HG03066 (cell line): Measurements from ENCODE around the gene DCHS2.

Experiments
- ATAC-seq: cut with Tn5 transposase; IDR thresholded peaks from one replicate; pipeline ENCODE4 v1.9.1; 2021; ENCODE audit warnings: low read depth; ENCODE audit not compliant: unreplicated experiment

DCHS2 gene

GRCh38 chr4:154456240-154456639 is 35.4 kb downstream of the DCHS2 start:
- no peak for ATAC-seq

GRCh38 chr4:154455111-154455510 is 36.5 kb downstream of the DCHS2 start:
- no peak for ATAC-seq

- ATAC-seq = no peak
These were observed 36.9 kb downstream of the DCHS2 start for GRCh38 chr4:154454710-154455109.

DNA sequence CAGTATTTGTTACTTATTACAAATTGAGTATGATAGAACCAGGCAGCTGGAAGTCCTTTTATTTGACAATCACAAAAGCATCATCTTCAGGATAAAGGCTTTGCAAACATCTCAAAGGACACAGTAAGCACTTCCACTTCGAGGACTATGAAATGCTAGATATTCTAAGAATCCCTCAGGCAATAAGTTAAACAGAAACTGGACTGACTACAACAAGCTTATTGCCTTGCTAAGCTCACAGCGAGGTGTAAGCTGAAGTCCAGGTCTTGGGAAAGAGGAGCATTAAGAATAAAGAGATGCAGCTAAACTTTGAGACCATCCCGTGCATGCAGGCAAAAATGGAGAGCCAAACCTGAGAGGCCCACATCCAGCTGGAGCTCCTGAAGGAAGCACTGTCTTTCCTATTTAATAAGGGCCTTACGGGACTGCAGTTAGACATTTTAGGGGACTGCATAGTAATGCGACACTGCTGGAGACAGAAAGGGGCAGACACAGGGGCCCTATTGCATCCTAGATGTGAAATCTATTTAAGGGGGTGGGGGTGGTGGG is 38.7 kb downstream of the DCHS2 start:
- no peak for ATAC-seq

DNA sequence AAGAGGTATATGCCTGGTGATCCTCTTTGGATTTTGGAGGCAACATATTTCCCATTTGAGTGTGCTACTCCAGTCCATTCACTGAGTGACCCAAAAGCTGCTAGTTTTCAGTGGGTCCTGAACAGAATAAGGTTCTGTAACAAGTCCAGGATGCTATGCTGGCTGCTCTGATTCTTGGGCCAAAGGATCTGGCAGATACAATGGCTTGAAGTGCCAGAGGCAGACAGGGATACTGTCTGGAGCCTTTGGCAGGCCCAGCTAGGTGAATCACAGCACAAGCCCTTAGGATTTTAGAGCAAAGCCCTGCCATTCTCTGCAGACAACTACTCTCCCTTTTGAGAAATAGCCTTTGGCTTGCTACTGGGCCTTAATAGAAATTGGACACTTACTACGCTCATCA is 40.6 kb downstream of the DCHS2 start:
- ATAC-seq = no peak

DNA sequence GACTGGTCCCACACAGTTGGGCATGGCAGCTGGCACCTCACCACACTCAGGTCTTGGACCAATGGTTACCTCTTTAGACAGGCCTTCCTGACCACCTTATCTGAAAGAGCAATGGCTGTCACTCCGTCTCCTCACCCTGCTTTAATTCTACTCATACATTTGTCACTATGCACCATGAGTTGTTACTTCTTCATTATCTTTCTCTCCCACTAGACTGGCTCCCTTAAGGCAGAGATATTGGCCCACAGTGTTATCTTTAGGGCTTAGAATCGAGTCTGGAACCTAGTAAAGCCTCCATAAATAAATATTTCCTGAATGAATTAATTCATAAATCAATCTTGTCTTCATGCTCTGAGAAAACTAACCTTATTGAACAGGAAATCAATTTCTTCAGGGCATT is 46.6 kb downstream of the DCHS2 start:
- no peak for ATAC-seq

DNA sequence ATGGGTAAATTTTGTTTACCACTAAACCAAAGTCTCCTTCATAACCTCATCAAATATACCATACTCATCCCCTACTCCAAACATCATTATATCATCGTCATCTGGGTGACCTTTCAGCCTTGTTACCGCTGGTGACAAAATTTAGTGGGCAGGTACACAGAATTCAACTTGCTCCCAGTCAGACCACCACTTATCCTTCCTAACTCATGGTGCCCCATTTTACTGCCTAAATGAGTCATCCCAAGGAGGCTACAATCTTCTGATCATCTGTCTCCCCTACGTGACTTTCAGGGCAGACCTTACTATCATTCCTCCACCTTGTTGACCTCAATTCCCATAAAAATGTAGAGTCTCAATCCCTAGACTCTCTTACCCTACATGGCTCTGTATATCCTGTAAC is 49.6 kb downstream of the DCHS2 start:
- no peak for ATAC-seq

DNA sequence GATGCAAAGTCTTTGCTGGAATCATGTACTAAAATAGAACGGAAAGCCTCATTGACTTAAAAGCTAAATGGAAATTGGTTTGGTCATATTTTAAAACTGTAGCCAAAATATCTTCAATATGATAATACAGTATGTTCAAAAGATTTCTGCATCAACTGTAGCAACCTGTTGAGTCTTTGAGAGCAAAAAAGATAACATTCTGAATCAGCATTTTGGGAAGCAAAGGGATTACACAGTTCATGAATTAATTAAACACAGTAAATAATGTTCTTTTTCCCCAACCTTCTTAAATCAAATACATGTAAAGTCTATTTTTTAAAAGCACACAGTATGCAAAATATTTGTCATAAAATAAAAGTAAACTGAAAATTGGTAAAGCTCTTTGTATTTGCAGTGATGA is 50.5 kb downstream of the DCHS2 start:
- no peak for ATAC-seq

- ATAC-seq = no peak
These were observed 52.4 kb downstream of the DCHS2 start for GRCh38 chr4:154439224-154439623.

DNA sequence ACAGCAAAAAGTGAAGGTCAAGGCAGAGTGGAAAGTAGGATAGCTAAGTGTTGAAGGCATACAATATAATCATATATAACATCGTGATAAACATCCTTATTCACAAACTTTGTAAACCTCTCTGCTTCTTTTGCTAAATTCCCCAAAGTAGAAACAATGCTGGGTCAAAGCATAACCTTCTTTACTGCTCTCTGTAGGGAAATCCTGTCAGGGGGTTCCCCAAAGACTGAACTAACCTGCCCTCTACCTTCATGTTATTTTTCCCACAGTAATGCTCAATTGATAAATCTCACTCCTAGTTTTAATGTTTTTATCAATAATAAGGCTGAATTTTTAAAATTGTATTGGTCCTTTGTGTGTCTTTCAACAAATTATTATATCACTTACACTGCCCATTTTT is 55.7 kb downstream of the DCHS2 start:
- ATAC-seq = no peak

DNA sequence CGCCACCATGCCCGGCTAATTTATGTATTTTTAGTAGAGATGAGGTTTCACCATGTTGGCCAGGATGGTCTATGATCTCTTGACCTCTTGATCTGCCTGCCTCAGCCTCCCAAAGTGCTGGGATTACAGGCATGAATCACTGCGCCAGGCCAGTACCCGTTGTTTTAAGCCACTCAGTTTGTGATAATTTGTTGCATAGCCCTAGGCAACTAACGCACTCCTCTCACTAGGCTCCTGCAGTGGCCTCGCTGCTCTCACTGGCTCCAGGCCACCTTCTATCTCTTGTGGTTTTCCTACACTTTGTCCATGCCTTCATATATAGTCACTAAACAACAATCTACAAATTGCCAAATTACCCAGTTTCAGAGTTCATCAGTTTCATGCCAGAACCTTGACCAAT is 58.1 kb downstream of the DCHS2 start:
- ATAC-seq = no peak

GRCh38 chr4:154429176-154429575 is 62.4 kb downstream of the DCHS2 start:
- no peak for ATAC-seq

GRCh38 chr4:154427149-154427548 is 64.5 kb downstream of the DCHS2 start:
- no peak for ATAC-seq

DNA sequence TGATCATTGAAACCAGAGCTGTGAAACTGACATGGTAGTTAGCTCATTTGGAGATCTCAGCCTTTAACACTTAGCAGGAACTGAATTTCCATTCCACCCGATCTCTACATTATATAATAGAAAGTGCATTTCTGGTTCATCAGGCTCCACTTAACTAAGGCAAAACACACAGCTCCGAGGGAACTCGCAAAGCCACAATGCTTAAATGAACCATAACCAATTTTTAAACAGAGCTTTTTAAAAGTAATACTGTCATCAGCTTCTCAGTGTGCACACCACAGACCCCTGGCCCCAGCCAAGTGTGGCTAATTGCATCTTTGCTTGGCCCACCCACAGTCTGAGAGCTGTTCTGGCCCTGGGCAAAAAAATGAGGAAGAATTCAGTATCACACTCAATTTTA is 66.1 kb downstream of the DCHS2 start:
- no peak for ATAC-seq

DNA sequence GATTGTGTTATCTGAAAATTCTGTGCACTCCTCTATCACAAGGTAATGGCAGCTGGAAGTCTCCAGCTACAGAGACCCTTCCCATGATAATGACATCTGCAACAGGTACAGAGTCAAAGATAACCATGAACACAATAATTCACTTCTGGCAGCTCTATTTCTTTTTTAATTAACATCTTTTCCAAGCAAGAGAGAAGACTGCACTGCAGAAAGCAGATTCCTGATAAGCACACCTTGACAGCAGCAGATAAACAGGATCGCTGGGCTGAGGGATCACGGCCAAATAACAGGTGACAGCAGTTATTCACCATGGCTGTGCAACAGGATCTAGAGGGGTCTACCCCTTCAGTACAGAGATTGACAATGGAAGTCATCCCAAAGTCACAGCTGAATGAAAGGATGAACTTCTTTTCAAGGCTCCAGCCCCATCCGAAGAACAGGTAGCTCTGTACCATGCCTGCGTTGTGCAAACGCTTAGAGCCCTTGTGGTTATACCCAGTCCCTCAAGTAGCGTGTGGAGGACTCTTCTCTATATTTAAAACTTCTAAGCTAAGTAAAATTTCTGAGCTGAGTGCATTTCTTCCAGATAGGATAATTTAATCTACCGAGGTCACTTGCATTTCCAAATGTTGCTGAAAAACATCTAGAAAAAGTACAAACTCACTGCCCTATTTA is 66.7 kb downstream of the DCHS2 start:
- ATAC-seq = no peak

DNA sequence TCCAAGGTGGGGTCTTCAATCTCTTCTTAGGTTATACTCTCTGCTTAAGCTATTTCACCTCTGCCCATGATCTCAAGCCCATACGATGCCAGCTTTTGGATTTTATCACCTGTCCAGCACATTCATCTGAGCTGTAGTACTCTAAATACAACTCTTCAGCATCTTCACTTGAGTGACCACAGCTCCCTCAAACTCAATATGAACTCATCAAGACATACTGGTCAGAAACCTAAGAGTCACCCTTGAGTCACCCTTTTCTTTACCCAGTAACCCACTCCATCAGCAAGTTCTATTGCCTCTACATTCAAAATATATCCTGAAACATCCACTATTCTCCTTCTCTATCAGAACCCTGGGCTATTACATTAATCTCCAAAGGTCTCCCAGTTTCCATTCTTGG is 69.4 kb downstream of the DCHS2 start:
- no peak for ATAC-seq

DNA sequence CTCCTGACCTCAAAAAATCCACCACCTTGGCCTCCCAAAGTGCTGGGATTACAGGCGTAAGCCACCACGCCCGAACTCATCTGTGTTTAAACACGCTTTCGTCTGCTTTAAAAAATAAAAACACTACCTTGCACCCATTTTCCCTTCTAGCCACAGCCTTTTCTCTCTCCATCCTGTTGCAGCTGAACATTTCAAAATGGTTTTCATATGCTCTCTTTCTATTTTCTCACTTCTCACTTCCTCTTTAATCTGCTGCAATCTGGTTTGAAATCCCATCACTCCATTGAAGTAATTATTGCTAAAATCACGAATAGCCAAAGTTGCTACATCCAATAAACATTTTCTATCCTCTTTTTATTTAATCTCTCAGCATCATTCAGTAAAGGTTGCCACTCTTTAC is 70.0 kb downstream of the DCHS2 start:
- peak; percentile 54 for ATAC-seq

DNA sequence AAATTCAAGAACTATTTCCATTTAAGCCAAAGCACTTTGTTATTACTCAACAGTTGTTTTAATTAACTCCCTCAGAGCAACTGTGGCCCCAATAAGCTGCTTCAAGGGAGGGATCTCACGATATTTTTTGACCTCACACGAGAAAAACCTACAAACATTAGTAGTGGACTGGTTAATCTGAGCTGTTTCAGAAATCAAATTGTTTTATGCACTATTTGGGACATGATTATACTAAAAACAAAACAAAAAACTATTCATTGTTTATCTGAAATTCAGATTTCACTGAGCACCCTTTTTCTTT is 74.3 kb downstream of the DCHS2 start:
- ATAC-seq = no peak

DNA sequence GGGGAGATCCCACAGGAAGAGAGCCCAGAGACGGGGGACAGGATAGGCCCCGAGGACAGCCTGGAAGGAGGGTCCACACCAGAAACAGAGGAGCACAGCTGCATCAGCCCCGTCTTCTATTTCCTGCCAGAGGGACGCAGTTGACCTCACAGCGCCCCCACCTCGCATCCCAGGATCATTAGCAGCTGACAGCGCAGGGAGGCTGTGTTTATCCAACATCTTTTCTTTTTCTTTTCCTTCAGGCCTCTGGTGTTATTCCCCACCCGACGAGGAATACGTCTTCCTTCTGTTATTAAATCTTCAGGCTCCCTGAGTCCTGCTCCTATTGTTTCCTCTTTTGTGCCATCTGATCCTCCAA is 75.4 kb downstream of the DCHS2 start:
- peak; percentile 40 for ATAC-seq

- no peak for ATAC-seq
These were observed 76.3 kb downstream of the DCHS2 start for GRCh38 chr4:154415313-154415712.

GRCh38 chr4:154414796-154415195 is 76.8 kb downstream of the DCHS2 start:
- no peak for ATAC-seq

DNA sequence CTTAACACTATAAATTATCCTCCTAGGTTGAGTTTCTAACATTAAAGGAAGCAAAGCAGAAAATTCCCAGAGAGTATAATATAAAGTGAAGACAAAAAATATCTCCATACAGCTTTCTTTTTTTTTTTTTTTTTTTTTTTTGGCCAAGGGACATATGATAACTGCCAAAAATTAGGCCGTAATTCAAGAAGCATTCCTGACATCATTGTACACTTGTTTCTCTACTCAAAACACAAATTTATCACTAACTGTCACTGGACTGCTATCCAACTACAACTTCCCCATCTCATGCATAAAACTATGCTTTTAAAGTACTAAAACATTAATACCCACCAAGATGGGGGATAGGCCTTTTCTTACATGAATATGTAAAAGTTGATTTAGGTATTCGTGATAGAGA is 77.2 kb downstream of the DCHS2 start:
- ATAC-seq = no peak

- ATAC-seq = no peak
These were observed 84.2 kb downstream of the DCHS2 start for GRCh38 chr4:154407443-154407842.
